HT1080 (cell line): ENCODE measurements around the gene ATG9A. TPM values are rescaled to one million over a fixed set of nuclear protein-coding genes. Genes with fewer than 3 reads are reported as not detected.

ENCODE experiments used
- DNase-seq: peaks from one replicate; pipeline ENCODE4 v3.0.0-alpha.2; 2015; ENCODE audit warnings: low read depth
- total RNA-seq: library from RNA; depleted of rRNA; stranded (reverse); fragments of >200 nt; shearing (Covaris generic); gene quantifications from 2 replicates; pipeline ENCODE4 v1.2.3, GENCODE V29; 2014; rRNA removed

The ATG9A gene
- total RNA-seq, 1 experiment from 2014 or later, result 47.1 TPM

GRCh38 chr2:219178377-219179175 lies 50.9 kb downstream of the ATG9A start:
- peak; percentile 8 for DNase-seq

- peak; percentile 89 for DNase-seq
Measured at GRCh38 chr2:219177552-219178376, 51.7 kb downstream of the ATG9A start, which contains the start of gene RETREG2. Gene RETREG2 (plus strand): TSS chr2:219178275. CDS start chr2:219178353, 78 bp downstream.

GRCh38 chr2:219176818-219177551 lies 52.5 kb downstream of the ATG9A start, which contains the start of gene CNPPD1:
Gene CNPPD1 (minus strand): TSS chr2:219176925. CDS start chr2:219176828, 97 bp downstream.
- DNase-seq, result peak; percentile 87

GRCh38 chr2:219175928-219176817 lies 53.3 kb downstream of the ATG9A start:
- DNase-seq, result peak; percentile 42

- DNase-seq, result no peak
Measured at GRCh38 chr2:219175486-219175885, 54.0 kb downstream of the ATG9A start.

DNA sequence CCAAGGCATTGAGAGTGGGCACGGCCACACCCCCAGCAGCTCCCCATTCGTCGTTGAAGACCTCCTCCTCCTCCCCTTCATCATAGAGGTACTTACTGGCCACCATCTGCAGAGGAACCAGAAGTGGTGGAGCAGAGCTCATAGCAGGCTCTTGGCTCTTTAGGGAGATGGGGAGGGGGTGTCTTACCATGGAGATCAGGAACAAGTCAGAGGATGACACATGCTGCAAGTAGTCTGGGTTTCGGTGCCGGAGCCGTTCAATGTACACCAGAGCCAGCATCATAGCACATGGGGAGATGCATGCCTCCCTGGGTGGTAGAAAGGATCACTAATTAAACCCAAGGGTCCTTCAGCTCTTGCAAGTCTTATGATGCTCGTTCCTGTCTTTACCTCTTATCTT lies 54.6 kb downstream of the ATG9A start:
- DNase-seq, result no peak

DNA sequence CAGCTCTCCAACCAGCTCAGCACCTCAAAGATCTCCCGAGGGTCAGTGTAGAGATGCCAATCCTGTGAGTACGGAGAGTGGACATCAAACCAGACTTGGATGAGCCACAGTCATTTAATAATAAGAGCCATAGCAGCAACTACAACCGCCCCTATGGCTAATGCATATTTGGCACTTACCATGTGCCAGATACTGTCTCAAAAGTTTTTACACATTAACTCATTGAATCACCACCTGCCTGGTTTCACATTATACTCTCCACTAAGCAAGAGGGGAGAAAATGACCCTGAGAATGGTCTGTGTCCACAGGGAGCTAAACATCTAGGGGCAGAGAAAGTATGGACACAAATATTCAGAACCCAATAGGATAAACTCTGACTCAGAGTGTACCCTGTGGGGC lies 55.3 kb downstream of the ATG9A start:
- DNase-seq, result no peak

DNA sequence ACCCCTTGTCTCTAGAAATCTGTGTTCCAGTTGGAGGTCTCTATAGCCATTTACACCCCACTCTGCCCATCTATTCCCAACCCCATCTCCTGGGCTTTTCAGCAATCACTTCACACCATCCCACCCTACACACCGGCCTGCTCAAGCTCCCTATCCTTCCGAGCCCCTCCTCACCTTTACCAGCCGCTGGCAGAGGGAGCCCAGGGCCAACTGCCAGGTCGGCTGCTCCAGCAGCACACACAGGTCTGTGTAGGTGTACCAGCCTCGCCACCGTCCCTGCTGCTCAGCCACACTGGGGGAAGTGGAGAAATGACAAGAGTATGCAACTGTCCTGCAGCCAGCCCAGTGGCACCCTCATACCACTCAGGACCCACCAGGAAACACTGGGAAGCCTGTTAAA lies 56.3 kb downstream of the ATG9A start:
- DNase-seq, result no peak

DNA sequence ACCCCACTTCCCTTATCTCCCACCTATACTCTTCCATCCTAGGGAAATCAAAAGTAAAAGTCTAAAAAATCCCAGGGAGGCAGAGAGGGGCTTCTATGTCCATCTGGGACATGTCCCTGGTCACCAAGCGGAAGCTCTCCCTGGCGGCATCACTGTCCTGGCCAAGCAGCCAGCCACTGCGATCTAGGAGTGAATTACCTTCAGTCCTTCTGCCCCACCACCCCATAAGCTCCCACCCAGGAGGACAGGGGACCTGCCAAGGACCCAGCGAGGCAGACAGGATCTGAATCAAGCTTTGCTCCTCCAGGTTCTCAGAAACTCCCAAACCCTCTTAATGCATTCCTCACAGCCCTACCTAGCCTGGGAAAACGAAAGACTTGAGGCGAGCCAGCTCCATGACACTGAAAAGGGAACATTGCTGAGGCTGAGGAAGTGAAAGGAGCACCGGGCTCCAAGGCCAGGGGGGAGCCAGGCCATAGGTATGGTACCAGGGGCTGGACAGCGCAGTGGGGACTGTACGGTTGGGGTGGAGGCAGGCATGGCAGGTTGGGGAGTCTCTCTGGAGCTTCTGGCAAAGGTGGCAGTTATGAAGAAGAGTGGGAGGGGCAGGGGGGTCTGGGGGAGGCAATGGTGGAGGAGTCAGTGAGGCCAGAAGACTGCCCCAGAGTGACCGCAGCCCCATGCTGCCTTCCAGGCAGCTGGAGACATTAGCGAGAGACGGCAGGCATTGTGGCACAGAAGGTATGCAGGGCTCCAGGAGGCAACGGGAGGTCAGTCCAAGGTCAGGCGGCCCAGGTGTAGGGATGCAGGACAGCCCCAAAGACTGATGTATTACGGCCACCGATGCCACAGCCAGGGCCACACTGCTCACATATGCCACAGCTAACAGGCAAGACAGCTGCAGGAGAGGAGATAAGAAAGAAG lies 56.9 kb downstream of the ATG9A start:
- no peak for DNase-seq

DNA sequence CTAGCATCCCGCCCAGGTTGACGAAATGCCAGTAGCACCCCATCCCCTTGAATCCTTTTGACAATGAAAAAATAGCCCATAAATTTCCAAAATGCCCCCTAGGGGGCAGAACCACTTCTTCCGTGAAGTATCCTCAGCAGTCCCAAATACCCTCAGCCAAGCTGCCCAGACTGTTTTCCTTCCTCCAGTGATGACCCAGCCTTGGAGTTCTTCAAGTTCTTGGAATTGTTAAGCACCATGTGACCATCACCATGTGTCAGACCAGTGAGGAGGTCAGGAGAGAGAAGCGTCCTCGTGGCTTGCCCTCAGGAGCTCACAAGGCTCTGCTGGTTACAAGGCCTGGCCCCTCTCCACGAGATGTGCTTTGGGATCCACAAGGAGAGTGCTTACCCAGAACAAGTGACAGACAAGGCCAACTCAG lies 58.2 kb downstream of the ATG9A start:
- DNase-seq, result peak; percentile 58

DNA sequence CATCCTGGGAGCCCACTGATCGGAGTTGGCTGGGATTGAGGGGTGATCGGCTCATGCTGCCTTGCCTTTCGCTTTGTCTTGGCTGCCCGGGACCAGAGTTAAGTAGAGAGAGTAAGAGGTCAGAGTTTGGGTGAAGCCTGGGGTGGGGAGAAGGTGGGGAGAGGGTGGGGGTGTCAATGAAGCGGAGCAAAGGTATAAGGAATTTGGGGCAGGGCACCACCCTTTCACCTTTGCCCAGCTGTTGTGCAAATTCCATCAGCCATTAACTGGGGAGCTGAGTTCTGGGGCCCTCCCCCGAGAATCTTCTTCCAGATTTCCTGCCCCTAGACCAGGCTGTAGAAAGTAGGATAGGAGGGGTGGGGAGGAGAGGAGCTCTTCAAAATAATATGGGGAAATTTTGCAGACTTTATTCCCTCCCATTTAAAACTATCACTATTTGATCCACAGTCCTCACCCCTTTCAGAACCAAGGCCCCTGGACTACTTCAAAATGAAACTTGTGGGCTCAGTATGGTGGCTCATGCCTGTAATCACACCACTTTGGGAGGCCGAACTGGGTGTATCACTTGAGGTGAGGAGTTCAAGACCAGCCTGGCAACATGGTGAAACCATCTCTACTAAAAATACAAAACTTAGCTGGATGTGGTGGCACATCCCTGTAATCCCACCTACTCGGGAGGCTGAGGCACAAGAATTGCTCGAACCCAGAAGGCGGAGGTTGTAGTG lies 59.3 kb downstream of the ATG9A start, which contains the start of gene SLC23A3:
TSS of gene SLC23A3 (minus strand) at position 100 of the 725 bp plus-strand sequence. CDS start at position 55, 45 bp downstream.
- no peak for DNase-seq

Other genes with a start within 250 kb of the ATG9A start
- not detected in 2 replicates for gene FEV, start 244.5 kb downstream of the ATG9A start, total RNA-seq
- not detected in 2 replicates for gene CRYBA2, start 236.2 kb downstream of the ATG9A start, total RNA-seq
- gene CFAP65, start 188.1 kb downstream of the ATG9A start, total RNA-seq, result not detected in 2 replicates
- gene IHH, start 168.7 kb downstream of the ATG9A start, total RNA-seq, result not detected in 2 replicates
- 17.4 and 22.6 TPM in 2 replicates for gene NHEJ1, start 68.8 kb downstream of the ATG9A start, total RNA-seq
- 0.47 and 0.76 TPM in 2 replicates for gene SLC23A3, start 59.6 kb downstream of the ATG9A start, total RNA-seq
- gene CNPPD1, start 52.7 kb downstream of the ATG9A start, total RNA-seq, result 20.8 and 23.3 TPM in 2 replicates
- gene RETREG2, start 51.4 kb downstream of the ATG9A start, total RNA-seq, result 59.6 and 69.9 TPM in 2 replicates
- gene ZFAND2B, start 22.9 kb downstream of the ATG9A start, total RNA-seq, result 43.2 and 43.8 TPM in 2 replicates
- gene ABCB6, start 10.7 kb downstream of the ATG9A start, total RNA-seq, result 21.4 and 25.5 TPM in 2 replicates
- 24.8 and 27.0 TPM in 2 replicates for gene ANKZF1, start 170 bp upstream of the ATG9A start, total RNA-seq
- gene GLB1L, start 15.8 kb upstream of the ATG9A start, total RNA-seq, result 7.3 and 8.4 TPM in 2 replicates
- gene STK16, start 15.8 kb upstream of the ATG9A start, total RNA-seq, result 19.6 and 20.4 TPM in 2 replicates
- gene TUBA4B, start 23.6 kb upstream of the ATG9A start, total RNA-seq, result 0.14 TPM in 1 of 2 replicates, not detected in the other
- 140 and 154 TPM in 2 replicates for gene TUBA4A, start 24.3 kb upstream of the ATG9A start, total RNA-seq
- 11.5 and 13.8 TPM in 2 replicates for gene DNAJB2, start 49.7 kb upstream of the ATG9A start, total RNA-seq
- 10.2 and 11.2 TPM in 2 replicates for gene PTPRN, start 79.8 kb upstream of the ATG9A start, total RNA-seq
- not detected in 2 replicates for gene RESP18, start 103.1 kb upstream of the ATG9A start, total RNA-seq
- 77.0 and 94.9 TPM in 2 replicates for gene DNPEP, start 158.3 kb upstream of the ATG9A start, total RNA-seq
- not detected in 2 replicates for gene DES, start 188.7 kb upstream of the ATG9A start, total RNA-seq
- gene SPEG, start 205.2 kb upstream of the ATG9A start, total RNA-seq, result 20.6 and 23.0 TPM in 2 replicates